GM23338 (cell line): ENCODE measurements around the gene COPA. TPM values are rescaled to one million over a fixed set of nuclear protein-coding genes. Genes with fewer than 3 reads are reported as not detected.

Source experiments
- ATAC-seq: fragments of 200-7000 bp; cut with Tn5 transposase; 3 replicates; pipeline ENCODE4 v1.9.1; 2020
- DNase-seq: peaks from one replicate; pipeline ENCODE4 v3.0.0-alpha.2; 2015; ENCODE audit warnings: low spot score
- H2AFZ ChIP-seq: fragments of 200-600 bp; sonication (generic); 2 replicates; pipeline ENCODE4 v1.8.0; 2016; ENCODE audit warnings: antibody characterized with exemption, mild to moderate bottlenecking, moderate library complexity
- H3F3A ChIP-seq: fragments of 200-600 bp; sonication (generic); replicated peaks from 2 replicates; pipeline ENCODE4 v1.8.0; 2017; ENCODE audit warnings: antibody characterized with exemption, mixed run types, low read depth
- H3K27ac ChIP-seq: fragments of 200-600 bp; sonication (generic); 2 replicates; pipeline ENCODE4 v1.6.1; 2016; ENCODE audit warnings: low read depth
- H3K27me3 ChIP-seq: fragments of 200-600 bp; sonication (generic); 2 replicates; pipeline ENCODE4 v1.8.0; 2016; ENCODE audit warnings: mild to moderate bottlenecking, mixed run types, moderate library complexity; ENCODE audit not compliant: insufficient read depth
- H3K36me3 ChIP-seq: fragments of 200-600 bp; sonication (generic); 2 replicates; pipeline ENCODE4 v1.8.0; 2016; ENCODE audit warnings: mild to moderate bottlenecking; ENCODE audit not compliant: insufficient read depth
- H3K4me1 ChIP-seq: fragments of 200-600 bp; sonication (generic); 2 replicates; pipeline ENCODE4 v1.8.0; 2016; ENCODE audit warnings: mild to moderate bottlenecking, moderate library complexity; ENCODE audit not compliant: insufficient read depth
- H3K4me2 ChIP-seq: fragments of 200-600 bp; sonication (generic); 2 replicates; pipeline ENCODE4 v1.7.1; 2017; ENCODE audit warnings: mixed run types
- H3K4me3 ChIP-seq: fragments of 200-600 bp; sonication (generic); 2 replicates; pipeline ENCODE4 v1.6.1; 2016; ENCODE audit warnings: mixed run types
- H3K79me2 ChIP-seq: fragments of 200-600 bp; sonication (generic); replicated peaks from 2 replicates; pipeline ENCODE4 v1.8.0; 2017; ENCODE audit warnings: mild to moderate bottlenecking; ENCODE audit not compliant: insufficient read depth
- H3K9me2 ChIP-seq: fragments of 200-600 bp; sonication (generic); 2 replicates; pipeline ENCODE4 v1.8.0; 2017; ENCODE audit not compliant: insufficient read depth
- H4K20me1 ChIP-seq: fragments of 200-600 bp; sonication (generic); replicated peaks from 2 replicates; pipeline ENCODE4 v1.8.0; 2017; ENCODE audit warnings: mild to moderate bottlenecking; ENCODE audit not compliant: insufficient read depth
- H3K27ac Mint-ChIP-seq: 2 replicates; pipeline ENCODE4 v1.8.0; 2020; ENCODE audit warnings: inconsistent platforms, mild to moderate bottlenecking, moderate library complexity, mixed read lengths
- H3K27me3 Mint-ChIP-seq: 3 replicates; pipeline ENCODE4 v1.8.0; 2022; ENCODE audit warnings: low read depth, mild to moderate bottlenecking, moderate library complexity, mixed read lengths, inconsistent platforms; ENCODE audit not compliant: insufficient read depth, poor library complexity
- H3K36me3 Mint-ChIP-seq: 3 replicates; pipeline ENCODE4 v1.8.0; 2021; ENCODE audit warnings: low read depth, mild to moderate bottlenecking, inconsistent platforms, moderate library complexity, mixed read lengths
- H3K4me1 Mint-ChIP-seq: 3 replicates; pipeline ENCODE4 v1.8.0; 2020; ENCODE audit warnings: mild to moderate bottlenecking, inconsistent platforms, mixed read lengths
- H3K4me3 Mint-ChIP-seq: 3 replicates; pipeline ENCODE4 v1.8.0; 2021; ENCODE audit warnings: moderate library complexity, mild to moderate bottlenecking, inconsistent platforms, mixed read lengths
- H3K9me3 Mint-ChIP-seq: 3 replicates; pipeline ENCODE4 v1.8.0; 2020; ENCODE audit warnings: moderate library complexity, mild to moderate bottlenecking, inconsistent platforms, mixed read lengths
- CREB1 ChIP-seq: fragments of 250-450 bp; sonication (Bioruptor Pico); IDR thresholded peaks from 2 replicates; pipeline ENCODE4 v1.5.0; 2020; ENCODE audit warnings: low read depth, mild to moderate bottlenecking, moderate library complexity
- ETS1 ChIP-seq: IDR thresholded peaks from 2 replicates; pipeline ENCODE4 v1.6.1; 2016; ENCODE audit warnings: antibody characterized with exemption
- EZH2 ChIP-seq: fragments of 200-600 bp; sonication (generic); IDR thresholded peaks from one replicate; pipeline ENCODE4 v1.8.0; 2017; ENCODE audit warnings: antibody characterized with exemption, mild to moderate bottlenecking, low read depth; ENCODE audit not compliant: unreplicated experiment
- EZH2phosphoT487 ChIP-seq: fragments of 200-600 bp; sonication (generic); IDR thresholded peaks from one replicate; pipeline ENCODE4 v1.8.1; 2018; ENCODE audit warnings: antibody characterized with exemption; ENCODE audit not compliant: unreplicated experiment
- JUNB ChIP-seq: IDR thresholded peaks from one replicate; pipeline ENCODE4 v1.6.1; 2016; ENCODE audit warnings: antibody characterized with exemption; ENCODE audit not compliant: unreplicated experiment
- NANOG ChIP-seq: IDR thresholded peaks from 2 replicates; pipeline ENCODE4 v1.6.1; 2016; ENCODE audit warnings: antibody characterized with exemption, borderline replicate concordance
- POLR2AphosphoS5 ChIP-seq: IDR thresholded peaks from 2 replicates; pipeline ENCODE4 v1.6.1; 2016; ENCODE audit warnings: antibody characterized with exemption, low read depth
- REST ChIP-seq: IDR thresholded peaks from one replicate; pipeline ENCODE4 v1.6.1; 2018; ENCODE audit warnings: antibody characterized with exemption; ENCODE audit not compliant: unreplicated experiment
- STAT1 ChIP-seq: IDR thresholded peaks from one replicate; pipeline ENCODE4 v1.6.1; 2016; ENCODE audit warnings: antibody characterized with exemption; ENCODE audit not compliant: unreplicated experiment
- ZNF114 ChIP-seq: fragments of 250-450 bp; sonication (Bioruptor Pico); IDR thresholded peaks from 2 replicates; pipeline ENCODE4 v1.5.0; 2020; ENCODE audit warnings: mild to moderate bottlenecking, moderate library complexity
- ZNF331 ChIP-seq: fragments of 250-450 bp; sonication (Bioruptor Pico); IDR thresholded peaks from 2 replicates; pipeline ENCODE4 v1.5.0; 2020; ENCODE audit warnings: low read depth, mild to moderate bottlenecking, moderate library complexity
- polyA plus RNA-seq: library from polyadenylated mRNA; unstranded; fragments of >200 nt; fragmentation: Nextera tagmentation; extraction: Ambion mirVana; gene quantifications from 2 replicates; pipeline ENCODE4 v1.2.1, GENCODE V29; 2016
- total RNA-seq: library from RNA; depleted of rRNA; stranded (reverse); fragments of >200 nt; shearing (Covaris generic); gene quantifications from 2 replicates; pipeline ENCODE4 v1.2.3, GENCODE V29; 2014
- TF ChIP-seq, protein P1 (sequence below): fragments of 250-450 bp; sonication (Bioruptor Pico); IDR thresholded peaks from 2 replicates; pipeline ENCODE4 v1.5.0; 2020; ENCODE audit warnings: mild to moderate bottlenecking, moderate library complexity
- TF ChIP-seq, protein P2 (sequence below), 2 experiments: fragments of 200-600 bp in 1 of 2; sonication (generic) in 1 of 2; conservative IDR thresholded peaks; 2 replicates each; pipeline versions ENCODE4 v1.5.1 to v1.6.1; 2016 to 2017; ENCODE audit warnings: antibody characterized with exemption in 2 of 2, low read depth in 2 of 2, mild to moderate bottlenecking in 2 of 2, moderate library complexity in 1 of 2

The COPA gene
- total and polyA plus RNA-seq, 2 experiments from 2014 or later = 58.2 to 87.1 TPM

DNA sequence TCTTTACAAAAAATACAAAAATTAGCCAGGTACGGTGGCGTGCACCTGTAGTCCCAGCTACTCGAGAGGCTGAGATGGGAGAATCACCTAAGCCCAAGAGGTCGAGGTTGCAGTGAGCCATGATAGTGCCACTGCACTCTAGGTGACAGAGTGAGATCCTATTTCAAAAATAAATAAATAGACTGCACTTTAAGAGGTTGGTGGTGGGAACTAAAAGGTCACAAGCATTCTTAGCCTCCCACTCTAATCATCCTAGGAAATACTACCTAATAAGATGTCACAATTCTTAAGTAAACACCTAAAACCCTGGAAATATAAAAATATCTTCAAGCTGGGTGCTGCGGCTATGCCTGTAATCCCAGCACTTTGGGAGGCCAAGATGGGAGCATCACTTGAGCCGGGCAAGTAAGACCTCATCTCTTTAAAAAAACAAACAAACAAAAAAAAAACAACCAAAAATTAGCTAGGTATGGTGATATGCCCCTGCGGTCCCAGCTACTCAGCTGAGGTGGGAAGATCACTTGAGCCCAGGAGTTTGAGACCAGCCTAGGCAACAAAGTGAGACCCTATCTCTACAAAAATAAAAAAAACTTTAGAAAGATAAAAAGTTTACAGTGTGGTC lies 84.8 kb downstream of the COPA start:
- Mint-ChIP-seq H3K27me3 (peaks cover 8% of the 10 kb centered on the region), H3K4me3 (no peak overlapping the region), H3K9me3 (no peaks in the 10 kb centered on the region), H3K4me1 (peaks cover 22% of the 10 kb centered on the region), H3K27ac (no peak overlapping the region), H3K36me3 (peaks cover 15% of the 10 kb centered on the region; the same call in 2 of the 3 replicates)
- H2AFZ ChIP-seq = no peak overlapping the region
- no peaks in the 10 kb centered on the region for H3F3A ChIP-seq
- no peaks in the 10 kb centered on the region for H3K27me3 ChIP-seq
- H3K9me2 ChIP-seq = no peaks in the 10 kb centered on the region
- no peak for DNase-seq
- no peak overlapping the region for H3K27ac ChIP-seq
- no peak for ATAC-seq
- TF ChIP-seq POLR2AphosphoS5 (no peak), STAT1 (no peak), EZH2 (no peak), CREB1 (CRISPR knock-in tag) (no peak), EZH2phosphoT487 (no peak), JUNB (no peak), ZNF114 (no peak), REST (no peak), ZNF331 (no peak), ETS1 (no peak), NANOG (no peak)
- TF ChIP-seq, protein P1, sequence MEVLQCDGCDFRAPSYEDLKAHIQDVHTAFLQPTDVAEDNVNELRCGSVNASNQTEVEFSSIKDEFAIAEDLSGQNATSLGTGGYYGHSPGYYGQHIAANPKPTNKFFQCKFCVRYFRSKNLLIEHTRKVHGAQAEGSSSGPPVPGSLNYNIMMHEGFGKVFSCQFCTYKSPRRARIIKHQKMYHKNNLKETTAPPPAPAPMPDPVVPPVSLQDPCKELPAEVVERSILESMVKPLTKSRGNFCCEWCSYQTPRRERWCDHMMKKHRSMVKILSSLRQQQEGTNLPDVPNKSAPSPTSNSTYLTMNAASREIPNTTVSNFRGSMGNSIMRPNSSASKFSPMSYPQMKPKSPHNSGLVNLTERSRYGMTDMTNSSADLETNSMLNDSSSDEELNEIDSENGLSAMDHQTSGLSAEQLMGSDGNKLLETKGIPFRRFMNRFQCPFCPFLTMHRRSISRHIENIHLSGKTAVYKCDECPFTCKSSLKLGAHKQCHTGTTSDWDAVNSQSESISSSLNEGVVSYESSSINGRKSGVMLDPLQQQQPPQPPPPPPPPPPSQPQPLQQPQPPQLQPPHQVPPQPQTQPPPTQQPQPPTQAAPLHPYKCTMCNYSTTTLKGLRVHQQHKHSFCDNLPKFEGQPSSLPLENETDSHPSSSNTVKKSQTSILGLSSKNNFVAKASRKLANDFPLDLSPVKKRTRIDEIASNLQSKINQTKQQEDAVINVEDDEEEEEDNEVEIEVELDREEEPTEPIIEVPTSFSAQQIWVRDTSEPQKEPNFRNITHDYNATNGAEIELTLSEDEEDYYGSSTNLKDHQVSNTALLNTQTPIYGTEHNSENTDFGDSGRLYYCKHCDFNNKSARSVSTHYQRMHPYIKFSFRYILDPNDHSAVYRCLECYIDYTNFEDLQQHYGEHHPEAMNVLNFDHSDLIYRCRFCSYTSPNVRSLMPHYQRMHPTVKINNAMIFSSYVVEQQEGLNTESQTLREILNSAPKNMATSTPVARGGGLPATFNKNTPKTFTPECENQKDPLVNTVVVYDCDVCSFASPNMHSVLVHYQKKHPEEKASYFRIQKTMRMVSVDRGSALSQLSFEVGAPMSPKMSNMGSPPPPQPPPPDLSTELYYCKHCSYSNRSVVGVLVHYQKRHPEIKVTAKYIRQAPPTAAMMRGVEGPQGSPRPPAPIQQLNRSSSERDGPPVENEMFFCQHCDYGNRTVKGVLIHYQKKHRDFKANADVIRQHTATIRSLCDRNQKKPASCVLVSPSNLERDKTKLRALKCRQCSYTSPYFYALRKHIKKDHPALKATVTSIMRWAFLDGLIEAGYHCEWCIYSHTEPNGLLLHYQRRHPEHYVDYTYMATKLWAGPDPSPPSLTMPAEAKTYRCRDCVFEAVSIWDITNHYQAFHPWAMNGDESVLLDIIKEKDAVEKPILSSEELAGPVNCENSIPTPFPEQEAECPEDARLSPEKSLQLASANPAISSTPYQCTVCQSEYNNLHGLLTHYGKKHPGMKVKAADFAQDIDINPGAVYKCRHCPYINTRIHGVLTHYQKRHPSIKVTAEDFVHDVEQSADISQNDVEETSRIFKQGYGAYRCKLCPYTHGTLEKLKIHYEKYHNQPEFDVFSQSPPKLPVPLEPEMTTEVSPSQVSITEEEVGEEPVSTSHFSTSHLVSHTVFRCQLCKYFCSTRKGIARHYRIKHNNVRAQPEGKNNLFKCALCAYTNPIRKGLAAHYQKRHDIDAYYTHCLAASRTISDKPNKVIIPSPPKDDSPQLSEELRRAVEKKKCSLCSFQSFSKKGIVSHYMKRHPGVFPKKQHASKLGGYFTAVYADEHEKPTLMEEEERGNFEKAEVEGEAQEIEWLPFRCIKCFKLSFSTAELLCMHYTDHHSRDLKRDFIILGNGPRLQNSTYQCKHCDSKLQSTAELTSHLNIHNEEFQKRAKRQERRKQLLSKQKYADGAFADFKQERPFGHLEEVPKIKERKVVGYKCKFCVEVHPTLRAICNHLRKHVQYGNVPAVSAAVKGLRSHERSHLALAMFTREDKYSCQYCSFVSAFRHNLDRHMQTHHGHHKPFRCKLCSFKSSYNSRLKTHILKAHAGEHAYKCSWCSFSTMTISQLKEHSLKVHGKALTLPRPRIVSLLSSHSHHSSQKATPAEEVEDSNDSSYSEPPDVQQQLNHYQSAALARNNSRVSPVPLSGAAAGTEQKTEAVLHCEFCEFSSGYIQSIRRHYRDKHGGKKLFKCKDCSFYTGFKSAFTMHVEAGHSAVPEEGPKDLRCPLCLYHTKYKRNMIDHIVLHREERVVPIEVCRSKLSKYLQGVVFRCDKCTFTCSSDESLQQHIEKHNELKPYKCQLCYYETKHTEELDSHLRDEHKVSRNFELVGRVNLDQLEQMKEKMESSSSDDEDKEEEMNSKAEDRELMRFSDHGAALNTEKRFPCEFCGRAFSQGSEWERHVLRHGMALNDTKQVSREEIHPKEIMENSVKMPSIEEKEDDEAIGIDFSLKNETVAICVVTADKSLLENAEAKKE (CRISPR knock-in tag) = no peak
- TF ChIP-seq, protein P2, sequence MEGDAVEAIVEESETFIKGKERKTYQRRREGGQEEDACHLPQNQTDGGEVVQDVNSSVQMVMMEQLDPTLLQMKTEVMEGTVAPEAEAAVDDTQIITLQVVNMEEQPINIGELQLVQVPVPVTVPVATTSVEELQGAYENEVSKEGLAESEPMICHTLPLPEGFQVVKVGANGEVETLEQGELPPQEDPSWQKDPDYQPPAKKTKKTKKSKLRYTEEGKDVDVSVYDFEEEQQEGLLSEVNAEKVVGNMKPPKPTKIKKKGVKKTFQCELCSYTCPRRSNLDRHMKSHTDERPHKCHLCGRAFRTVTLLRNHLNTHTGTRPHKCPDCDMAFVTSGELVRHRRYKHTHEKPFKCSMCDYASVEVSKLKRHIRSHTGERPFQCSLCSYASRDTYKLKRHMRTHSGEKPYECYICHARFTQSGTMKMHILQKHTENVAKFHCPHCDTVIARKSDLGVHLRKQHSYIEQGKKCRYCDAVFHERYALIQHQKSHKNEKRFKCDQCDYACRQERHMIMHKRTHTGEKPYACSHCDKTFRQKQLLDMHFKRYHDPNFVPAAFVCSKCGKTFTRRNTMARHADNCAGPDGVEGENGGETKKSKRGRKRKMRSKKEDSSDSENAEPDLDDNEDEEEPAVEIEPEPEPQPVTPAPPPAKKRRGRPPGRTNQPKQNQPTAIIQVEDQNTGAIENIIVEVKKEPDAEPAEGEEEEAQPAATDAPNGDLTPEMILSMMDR (conservative IDR thresholded peaks at IDR 0.05; ENCODE audit: low read depth in 2 of 2) = no peak
- no peak overlapping the region for H3K4me2 ChIP-seq
- H3K36me3 ChIP-seq = peaks cover 4% of the 10 kb centered on the region; the same call in 1 of the 2 replicates
- H3K4me3 ChIP-seq = no peak overlapping the region
- peaks cover 70% of the 10 kb centered on the region for H3K79me2 ChIP-seq
- H3K4me1 ChIP-seq = peaks cover 20% of the 10 kb centered on the region
- no peaks in the 10 kb centered on the region for H4K20me1 ChIP-seq
